LNCAP (cell line): Measurements from ENCODE around the gene NRCAM.

Experiments used
- TF ChIP-seq, protein P1 (sequence below): fragments of 450-650 bp; IDR thresholded peaks from 2 replicates; pipeline ENCODE4 v1.5.1; 2017; ENCODE audit warnings: mild to moderate bottlenecking

Gene NRCAM

GRCh38 chr7:108236681-108237415 is 219.4 kb downstream of the NRCAM start:
- TF ChIP-seq, protein P1, sequence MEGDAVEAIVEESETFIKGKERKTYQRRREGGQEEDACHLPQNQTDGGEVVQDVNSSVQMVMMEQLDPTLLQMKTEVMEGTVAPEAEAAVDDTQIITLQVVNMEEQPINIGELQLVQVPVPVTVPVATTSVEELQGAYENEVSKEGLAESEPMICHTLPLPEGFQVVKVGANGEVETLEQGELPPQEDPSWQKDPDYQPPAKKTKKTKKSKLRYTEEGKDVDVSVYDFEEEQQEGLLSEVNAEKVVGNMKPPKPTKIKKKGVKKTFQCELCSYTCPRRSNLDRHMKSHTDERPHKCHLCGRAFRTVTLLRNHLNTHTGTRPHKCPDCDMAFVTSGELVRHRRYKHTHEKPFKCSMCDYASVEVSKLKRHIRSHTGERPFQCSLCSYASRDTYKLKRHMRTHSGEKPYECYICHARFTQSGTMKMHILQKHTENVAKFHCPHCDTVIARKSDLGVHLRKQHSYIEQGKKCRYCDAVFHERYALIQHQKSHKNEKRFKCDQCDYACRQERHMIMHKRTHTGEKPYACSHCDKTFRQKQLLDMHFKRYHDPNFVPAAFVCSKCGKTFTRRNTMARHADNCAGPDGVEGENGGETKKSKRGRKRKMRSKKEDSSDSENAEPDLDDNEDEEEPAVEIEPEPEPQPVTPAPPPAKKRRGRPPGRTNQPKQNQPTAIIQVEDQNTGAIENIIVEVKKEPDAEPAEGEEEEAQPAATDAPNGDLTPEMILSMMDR = no peak

GRCh38 chr7:108235451-108236061 is 220.7 kb downstream of the NRCAM start:
- TF ChIP-seq, protein P1 = no peak

DNA sequence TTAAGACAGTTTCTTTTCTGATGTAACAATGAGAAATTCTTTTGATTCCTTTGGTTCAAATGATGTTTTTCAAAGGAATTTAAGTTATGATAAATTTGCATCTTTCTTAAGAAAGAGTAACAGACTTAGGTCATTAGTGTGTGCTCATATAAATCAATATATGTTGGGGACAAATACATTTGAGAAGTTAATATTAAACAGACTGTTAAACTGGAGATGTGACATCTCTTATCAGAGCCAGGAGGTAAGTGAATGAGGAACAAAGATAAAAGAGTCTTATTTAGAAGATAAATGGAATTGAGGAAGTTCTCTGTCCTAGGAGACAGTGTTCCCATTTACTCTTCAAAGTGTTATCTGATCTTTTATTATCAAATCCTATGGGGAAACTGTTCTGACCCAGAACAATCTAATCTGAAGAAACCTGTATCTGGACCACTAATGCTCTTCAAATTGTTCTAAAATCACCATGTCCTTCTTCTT is 221.2 kb downstream of the NRCAM start:
- TF ChIP-seq, protein P1 = no peak

- TF ChIP-seq, protein P1 = no peak
Observed at GRCh38 chr7:108234281-108234680, 222.0 kb downstream of the NRCAM start.

GRCh38 chr7:108232076-108232475 is 224.2 kb downstream of the NRCAM start:
- TF ChIP-seq, protein P1 = no peak

DNA sequence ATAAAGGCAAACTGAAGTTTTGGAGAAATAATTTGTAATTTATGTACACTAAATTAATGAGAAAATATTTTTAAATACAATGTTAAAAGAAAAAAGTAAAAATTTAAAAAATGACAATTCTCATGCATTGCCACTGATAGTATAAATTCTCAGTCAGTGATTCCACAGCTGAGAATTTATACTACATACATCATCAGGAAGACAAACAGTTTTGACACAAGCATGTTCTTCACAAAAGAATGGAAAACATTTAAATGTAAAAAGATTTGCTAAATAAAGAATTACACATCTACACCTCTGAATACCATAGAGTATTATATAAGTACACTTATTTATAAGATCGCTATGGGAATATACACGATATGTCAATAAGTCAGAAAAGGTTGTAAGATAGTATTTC is 225.0 kb downstream of the NRCAM start:
- TF ChIP-seq, protein P1 = no peak

DNA sequence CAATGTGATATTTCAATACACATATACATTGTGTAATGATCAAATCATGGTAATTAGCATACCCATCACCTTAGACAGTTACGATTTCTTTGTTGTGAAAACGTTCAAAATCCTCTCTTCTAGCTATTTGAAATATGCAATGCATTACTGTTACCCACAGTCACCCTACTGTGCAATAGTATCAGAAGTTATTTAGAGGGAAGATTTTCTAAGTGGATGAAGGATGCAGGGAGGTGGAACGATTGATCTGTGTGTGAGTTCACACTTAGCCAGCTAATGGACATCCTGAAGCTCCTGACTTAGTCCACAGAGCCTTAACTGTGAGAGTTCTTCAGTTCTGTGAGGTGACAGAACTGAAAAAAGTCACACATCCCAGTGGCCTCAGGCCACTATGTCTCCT is 228.9 kb downstream of the NRCAM start:
- TF ChIP-seq, protein P1 = no peak
